Stimulated activated CD4-positive, alpha-beta T cell treated with anti-CD3 and anti-CD28 coated beads, Interleukin-4, amount 100 ng/mL, for 1 hour (primary cell): ENCODE data around the gene KRTAP10-10.
"Not testable (repeated sequence)": the region's sequence is repeated elsewhere in the genome, so short reads cannot be mapped to it uniquely, and the experiment has no call there.

ENCODE experiments used
- DNase-seq: peaks from one replicate; pipeline ENCODE4 v3.0.0-alpha.2; 2020

The KRTAP10-10 gene

GRCh38 chr21:44653656-44654575 is 16.8 kb downstream of the KRTAP10-10 start:
- DNase-seq: no peak

- no peak for DNase-seq
These were observed 17.5 kb downstream of the KRTAP10-10 start, which contains the start of gene KRTAP12-4 for GRCh38 chr21:44654576-44655175. Gene KRTAP12-4, minus strand, starts transcription at chr21:44654659. Its CDS starts 45 bp downstream, at chr21:44654614.

- DNase-seq: no peak
These were observed 19.7 kb downstream of the KRTAP10-10 start for GRCh38 chr21:44656868-44657267.

GRCh38 chr21:44657635-44658540 is 20.7 kb downstream of the KRTAP10-10 start, which contains the start of gene KRTAP12-3:
Gene KRTAP12-3, plus strand, starts transcription at chr21:44657932. Its CDS starts 48 bp downstream, at chr21:44657980.
- no peak for DNase-seq

GRCh38 chr21:44658541-44658910 is 21.4 kb downstream of the KRTAP10-10 start:
- DNase-seq: no peak

GRCh38 chr21:44658913-44659595 is 21.9 kb downstream of the KRTAP10-10 start:
- DNase-seq: no peak

- DNase-seq: not testable (repeated sequence)
These were observed 24.4 kb downstream of the KRTAP10-10 start for GRCh38 chr21:44661567-44661966.

- no peak for DNase-seq
These were observed 27.5 kb downstream of the KRTAP10-10 start for GRCh38 chr21:44664691-44665090.

GRCh38 chr21:44666401-44667320 is 29.5 kb downstream of the KRTAP10-10 start, which contains the start of gene KRTAP12-2:
Gene KRTAP12-2, minus strand, starts transcription at chr21:44666927. Its CDS starts 41 bp downstream, at chr21:44666886.
- no peak for DNase-seq

GRCh38 chr21:44667612-44668011 is 30.5 kb downstream of the KRTAP10-10 start:
- no peak for DNase-seq

GRCh38 chr21:44670642-44671432 is 33.7 kb downstream of the KRTAP10-10 start:
- no peak for DNase-seq

- DNase-seq: no peak
These were observed 34.8 kb downstream of the KRTAP10-10 start for GRCh38 chr21:44671911-44672310.

- no peak for DNase-seq
These were observed 40.7 kb downstream of the KRTAP10-10 start for GRCh38 chr21:44677881-44678280.

GRCh38 chr21:44681152-44681551 is 44.0 kb downstream of the KRTAP10-10 start:
- DNase-seq: no peak

- no peak for DNase-seq
These were observed 44.9 kb downstream of the KRTAP10-10 start, which contains the start of gene KRTAP12-1 for GRCh38 chr21:44681861-44682579. Gene KRTAP12-1, minus strand, starts transcription at chr21:44682163. Its CDS starts 40 bp downstream, at chr21:44682123.

- no peak for DNase-seq
These were observed 45.5 kb downstream of the KRTAP10-10 start for GRCh38 chr21:44682580-44683151.

- no peak for DNase-seq
These were observed 46.9 kb downstream of the KRTAP10-10 start for GRCh38 chr21:44684077-44684476.

- no peak for DNase-seq
These were observed 47.3 kb downstream of the KRTAP10-10 start for GRCh38 chr21:44684483-44684882.

- DNase-seq: not testable (repeated sequence)
These were observed 47.9 kb downstream of the KRTAP10-10 start for GRCh38 chr21:44685050-44685449.
